MCF 10A (cell line): Measurements from ENCODE around the gene PTH1R. TPM values are rescaled to one million over a fixed set of nuclear protein-coding genes. Genes with fewer than 3 reads are reported as not detected.

Source experiments
- BruUV-seq: library from RNA; stranded (reverse); fragments of 400-500 nt; replicated peaks from 2 replicates; lab custom pipeline; 2021; lab: Mats Ljungman, UMichigan
- CTCF ChIA-PET: fragments of 300-600 bp; sonication (Branson Sonifier 250); formaldehyde crosslinking; extraction: SDS; loops from one replicate; lab custom pipeline; 2021; ENCODE audit warnings: antibody characterized with exemption, inconsistent platforms; lab: Yijun Ruan, JAX
- POLR2A ChIA-PET: fragments of 300-600, 350-650 bp; sonication (Branson Sonifier 250); formaldehyde crosslinking; extraction: SDS; loops from one replicate; lab custom pipeline; 2020; ENCODE audit warnings: antibody characterized with exemption, inconsistent platforms; lab: Yijun Ruan, JAX
- DNase-seq: peaks from one replicate; pipeline ENCODE4 v3.0.0-alpha.2; 2018; ENCODE audit not compliant: unreplicated experiment
- H3K27ac Mint-ChIP-seq: one replicate; pipeline ENCODE4 v1.8.0; 2022; ENCODE audit warnings: mild to moderate bottlenecking, low read depth, mixed read lengths; ENCODE audit not compliant: unreplicated experiment
- H3K27me3 Mint-ChIP-seq: one replicate; pipeline ENCODE4 v1.8.0; 2022; ENCODE audit warnings: mixed read lengths; ENCODE audit not compliant: insufficient read depth, unreplicated experiment
- H3K36me3 Mint-ChIP-seq: one replicate; pipeline ENCODE4 v1.8.0; 2022; ENCODE audit warnings: mild to moderate bottlenecking, moderate library complexity, mixed read lengths; ENCODE audit not compliant: insufficient read depth, unreplicated experiment
- H3K4me1 Mint-ChIP-seq: one replicate; pipeline ENCODE4 v1.8.0; 2022; ENCODE audit warnings: mixed read lengths; ENCODE audit not compliant: insufficient read depth, unreplicated experiment
- H3K4me3 Mint-ChIP-seq: one replicate; pipeline ENCODE4 v1.8.0; 2022; ENCODE audit warnings: mild to moderate bottlenecking, moderate library complexity, mixed read lengths; ENCODE audit not compliant: unreplicated experiment
- H3K9me3 Mint-ChIP-seq: one replicate; pipeline ENCODE4 v1.8.0; 2022; ENCODE audit warnings: mixed read lengths; ENCODE audit not compliant: unreplicated experiment
- intact Hi-C: fragments of 100-400 bp; cut with micrococcal nuclease; formaldehyde crosslinking; loops from 2 replicates; pipeline ENCODE4 v1.14.1; 2022
- total RNA-seq: library from RNA; stranded (reverse); gene quantifications from 2 replicates; pipeline ENCODE4 v1.2.3, GENCODE V29; 2022
- TF ChIP-seq, protein P1 (sequence below): fragments of 200-600 bp; IDR thresholded peaks from one replicate; pipeline ENCODE4 v1.8.0; 2022; ENCODE audit warnings: antibody characterized with exemption, mild to moderate bottlenecking; ENCODE audit not compliant: unreplicated experiment

The PTH1R gene
- total RNA-seq, 1 experiment from 2014 or later = not detected

DNA sequence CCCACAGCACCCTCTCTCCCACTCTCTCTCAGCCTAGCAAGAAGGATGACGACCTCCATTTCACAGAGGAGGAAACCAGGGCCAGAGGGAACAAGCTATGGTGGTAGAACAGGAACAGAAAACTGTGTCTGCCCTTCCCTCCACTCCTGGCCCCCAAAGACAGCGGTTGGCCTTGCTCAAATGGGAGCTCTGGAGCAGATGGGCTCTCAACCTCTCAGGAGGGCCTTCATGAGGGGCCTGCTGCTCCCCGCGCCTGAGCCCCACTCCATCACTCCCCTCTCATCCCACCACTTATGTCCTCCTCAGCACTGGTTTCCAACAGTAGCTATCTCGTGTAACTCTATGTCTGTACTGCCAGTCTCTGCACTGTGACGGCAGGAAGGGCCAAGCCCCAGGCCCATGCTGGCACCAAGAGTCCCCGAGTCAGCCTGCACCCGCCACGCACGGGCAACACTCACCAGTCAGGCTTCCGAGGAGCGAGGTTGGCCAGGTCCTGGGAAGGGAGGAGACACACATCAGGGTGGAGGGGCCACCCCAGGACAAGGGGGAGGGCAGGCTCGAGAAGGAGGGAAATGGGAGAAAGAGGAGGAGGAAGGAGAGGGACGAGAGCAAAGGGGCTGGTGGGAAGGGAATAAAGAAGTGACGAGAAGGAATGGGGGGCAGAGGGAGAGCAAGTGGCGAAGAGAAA, 45.5 kb downstream of the PTH1R start:
- intact Hi-C loops = no loop called here
- no TSS peak for BruUV-seq
- H3K27ac Mint-ChIP-seq = peak overlapping the region; percentile 35
- H3K36me3 Mint-ChIP-seq = peaks cover 81% of the 10 kb centered on the region
- ChIA-PET CTCF (interaction anchor here (0.6 to 1.6 kb wide), 13 partner anchors 9 to 400 kb away, joined by 3 to 10 read pairs (median 3); no protein-coding TSS in a partner anchor), POLR2A (interaction anchor here (0.6 to 1.9 kb wide), 3 partner anchors 9 to 53 kb away, joined by 3 to 4 read pairs (median 3); partner anchors contain the start of gene CCDC12)
- no peak for DNase-seq
- H3K4me3 Mint-ChIP-seq = no peak overlapping the region
- no peaks in the 10 kb centered on the region for H3K27me3 Mint-ChIP-seq
- TF ChIP-seq, protein P1, sequence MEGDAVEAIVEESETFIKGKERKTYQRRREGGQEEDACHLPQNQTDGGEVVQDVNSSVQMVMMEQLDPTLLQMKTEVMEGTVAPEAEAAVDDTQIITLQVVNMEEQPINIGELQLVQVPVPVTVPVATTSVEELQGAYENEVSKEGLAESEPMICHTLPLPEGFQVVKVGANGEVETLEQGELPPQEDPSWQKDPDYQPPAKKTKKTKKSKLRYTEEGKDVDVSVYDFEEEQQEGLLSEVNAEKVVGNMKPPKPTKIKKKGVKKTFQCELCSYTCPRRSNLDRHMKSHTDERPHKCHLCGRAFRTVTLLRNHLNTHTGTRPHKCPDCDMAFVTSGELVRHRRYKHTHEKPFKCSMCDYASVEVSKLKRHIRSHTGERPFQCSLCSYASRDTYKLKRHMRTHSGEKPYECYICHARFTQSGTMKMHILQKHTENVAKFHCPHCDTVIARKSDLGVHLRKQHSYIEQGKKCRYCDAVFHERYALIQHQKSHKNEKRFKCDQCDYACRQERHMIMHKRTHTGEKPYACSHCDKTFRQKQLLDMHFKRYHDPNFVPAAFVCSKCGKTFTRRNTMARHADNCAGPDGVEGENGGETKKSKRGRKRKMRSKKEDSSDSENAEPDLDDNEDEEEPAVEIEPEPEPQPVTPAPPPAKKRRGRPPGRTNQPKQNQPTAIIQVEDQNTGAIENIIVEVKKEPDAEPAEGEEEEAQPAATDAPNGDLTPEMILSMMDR = no peak
- no peaks in the 10 kb centered on the region for H3K9me3 Mint-ChIP-seq
- H3K4me1 Mint-ChIP-seq = no peaks in the 10 kb centered on the region

GRCh38 chr3:46923559-46924350, 46.2 kb downstream of the PTH1R start:
- POLR2A ChIA-PET = interaction anchor here (0.6 to 1.9 kb wide), 2 partner anchors 10 to 11 kb away, joined by 3 to 4 read pairs; no protein-coding TSS in a partner anchor
- CTCF ChIA-PET = interaction anchor here (0.6 to 1.6 kb wide), 13 partner anchors 10 to 400 kb away, joined by 3 to 10 read pairs (median 3); no protein-coding TSS in a partner anchor
- peak overlapping the region; percentile 35 for H3K27ac Mint-ChIP-seq
- no peaks in the 10 kb centered on the region for H3K4me1 Mint-ChIP-seq
- DNase-seq = no peak
- no peaks in the 10 kb centered on the region for H3K27me3 Mint-ChIP-seq
- intact Hi-C loops = no loop called here
- H3K36me3 Mint-ChIP-seq = peaks cover 74% of the 10 kb centered on the region
- TF ChIP-seq, protein P1 = peak; percentile 74
- BruUV-seq = no TSS peak
- no peak overlapping the region for H3K4me3 Mint-ChIP-seq
- H3K9me3 Mint-ChIP-seq = no peaks in the 10 kb centered on the region

DNA sequence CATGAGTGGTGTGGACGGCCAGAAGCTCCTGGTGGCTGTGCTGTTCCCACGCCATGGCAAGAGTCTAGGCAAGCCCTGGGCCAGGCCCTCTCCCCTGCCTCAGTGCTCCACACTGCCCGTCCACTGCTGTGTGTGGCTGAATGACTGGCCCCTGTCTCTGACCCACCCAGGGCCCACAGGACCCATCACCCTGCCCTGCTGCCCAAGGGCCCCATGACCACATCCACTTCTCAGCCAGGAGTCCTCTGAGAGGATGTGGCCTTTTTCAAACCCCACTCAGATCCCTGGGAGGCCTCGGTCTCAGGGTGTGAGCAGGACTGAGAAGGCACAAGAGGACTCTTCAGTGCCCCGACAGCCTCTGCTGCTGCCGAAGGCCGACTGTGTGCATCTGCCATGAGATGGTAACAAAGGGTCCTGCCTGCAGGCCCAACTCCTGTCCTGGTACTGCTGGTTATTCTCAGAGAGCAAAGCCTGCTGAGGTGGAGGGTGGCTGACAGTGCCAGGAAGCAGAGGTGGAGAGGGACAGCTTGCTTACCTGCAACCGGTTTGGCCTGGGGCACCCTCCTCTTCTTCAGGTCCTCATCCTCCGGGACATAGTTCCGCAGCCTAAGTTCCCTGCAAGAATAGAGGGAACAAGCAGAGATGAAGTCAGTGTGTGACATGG, 47.5 kb downstream of the PTH1R start:
- H3K4me3 Mint-ChIP-seq = no peak overlapping the region
- TF ChIP-seq, protein P1 = no peak
- H3K9me3 Mint-ChIP-seq = no peaks in the 10 kb centered on the region
- H3K27ac Mint-ChIP-seq = no peak overlapping the region
- ChIA-PET POLR2A (no interaction called here), CTCF (interaction anchor here (0.5 to 1.4 kb wide), 3 partner anchors 9 to 18 kb away, joined by 3 read pairs; no protein-coding TSS in a partner anchor)
- intact Hi-C loops = no loop called here
- H3K4me1 Mint-ChIP-seq = no peaks in the 10 kb centered on the region
- no peaks in the 10 kb centered on the region for H3K27me3 Mint-ChIP-seq
- H3K36me3 Mint-ChIP-seq = peaks cover 65% of the 10 kb centered on the region
- DNase-seq = no peak
- no TSS peak for BruUV-seq
